Measurements from ENCODE around the gene TCIRG1. TPM values are rescaled to one million over a fixed set of nuclear protein-coding genes. Genes with fewer than 3 reads are reported as not detected.

TCIRG1 gene
- total RNA-seq, 4 donors from 2014 or later, result 13.4 to 24.5 (median 14.1) TPM

DNA sequence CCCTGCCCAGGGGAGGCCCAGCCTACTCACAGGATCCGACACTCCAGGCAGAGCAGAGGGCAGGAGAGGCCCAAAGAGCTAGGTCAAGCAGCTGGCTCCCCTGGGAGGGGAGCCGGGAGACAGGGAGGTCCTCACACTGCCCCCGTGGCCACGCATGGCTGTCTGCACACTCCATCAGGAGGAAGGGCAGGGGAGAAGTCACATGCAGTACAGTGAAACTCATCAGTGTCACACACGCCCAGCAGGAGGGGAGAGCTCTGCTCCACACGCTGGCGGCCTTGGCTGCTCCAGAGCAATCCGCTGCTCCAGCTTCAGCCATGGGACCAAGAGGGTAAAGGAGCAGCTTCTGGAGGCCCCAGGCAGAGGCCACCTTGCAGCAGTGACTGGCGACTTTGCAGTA lies 14.3 kb downstream of the TCIRG1 start:
- TF ChIP-seq, protein P1, sequence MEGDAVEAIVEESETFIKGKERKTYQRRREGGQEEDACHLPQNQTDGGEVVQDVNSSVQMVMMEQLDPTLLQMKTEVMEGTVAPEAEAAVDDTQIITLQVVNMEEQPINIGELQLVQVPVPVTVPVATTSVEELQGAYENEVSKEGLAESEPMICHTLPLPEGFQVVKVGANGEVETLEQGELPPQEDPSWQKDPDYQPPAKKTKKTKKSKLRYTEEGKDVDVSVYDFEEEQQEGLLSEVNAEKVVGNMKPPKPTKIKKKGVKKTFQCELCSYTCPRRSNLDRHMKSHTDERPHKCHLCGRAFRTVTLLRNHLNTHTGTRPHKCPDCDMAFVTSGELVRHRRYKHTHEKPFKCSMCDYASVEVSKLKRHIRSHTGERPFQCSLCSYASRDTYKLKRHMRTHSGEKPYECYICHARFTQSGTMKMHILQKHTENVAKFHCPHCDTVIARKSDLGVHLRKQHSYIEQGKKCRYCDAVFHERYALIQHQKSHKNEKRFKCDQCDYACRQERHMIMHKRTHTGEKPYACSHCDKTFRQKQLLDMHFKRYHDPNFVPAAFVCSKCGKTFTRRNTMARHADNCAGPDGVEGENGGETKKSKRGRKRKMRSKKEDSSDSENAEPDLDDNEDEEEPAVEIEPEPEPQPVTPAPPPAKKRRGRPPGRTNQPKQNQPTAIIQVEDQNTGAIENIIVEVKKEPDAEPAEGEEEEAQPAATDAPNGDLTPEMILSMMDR (IDR thresholded peaks at IDR 0.05 in 4 of 5, conservative IDR thresholded peaks at IDR 0.05 in 1 of 5), result no peak
- no peak for TF ChIP-seq POLR2A (IDR thresholded peaks at IDR 0.05)
- in situ Hi-C loops (cut with MboI; ENCODE audit: low sequenced_read_pairs in 4 of 4) (no loop called here), intact Hi-C loops (cut with DNase I; ENCODE audit: low total_unique reads) (no loop called here)
- H3K4me3 ChIP-seq, result no peak overlapping the region
- DNase-seq, result no peak
- no peaks in the 10 kb centered on the region for H3K9me3 ChIP-seq
- no peaks in the 10 kb centered on the region for H3K36me3 ChIP-seq
- no peak overlapping the region for H3K27ac ChIP-seq
- no peak for ATAC-seq
- H3K4me1 ChIP-seq, result no peaks in the 10 kb centered on the region
- H3K27me3 ChIP-seq, result no peaks in the 10 kb centered on the region

DNA sequence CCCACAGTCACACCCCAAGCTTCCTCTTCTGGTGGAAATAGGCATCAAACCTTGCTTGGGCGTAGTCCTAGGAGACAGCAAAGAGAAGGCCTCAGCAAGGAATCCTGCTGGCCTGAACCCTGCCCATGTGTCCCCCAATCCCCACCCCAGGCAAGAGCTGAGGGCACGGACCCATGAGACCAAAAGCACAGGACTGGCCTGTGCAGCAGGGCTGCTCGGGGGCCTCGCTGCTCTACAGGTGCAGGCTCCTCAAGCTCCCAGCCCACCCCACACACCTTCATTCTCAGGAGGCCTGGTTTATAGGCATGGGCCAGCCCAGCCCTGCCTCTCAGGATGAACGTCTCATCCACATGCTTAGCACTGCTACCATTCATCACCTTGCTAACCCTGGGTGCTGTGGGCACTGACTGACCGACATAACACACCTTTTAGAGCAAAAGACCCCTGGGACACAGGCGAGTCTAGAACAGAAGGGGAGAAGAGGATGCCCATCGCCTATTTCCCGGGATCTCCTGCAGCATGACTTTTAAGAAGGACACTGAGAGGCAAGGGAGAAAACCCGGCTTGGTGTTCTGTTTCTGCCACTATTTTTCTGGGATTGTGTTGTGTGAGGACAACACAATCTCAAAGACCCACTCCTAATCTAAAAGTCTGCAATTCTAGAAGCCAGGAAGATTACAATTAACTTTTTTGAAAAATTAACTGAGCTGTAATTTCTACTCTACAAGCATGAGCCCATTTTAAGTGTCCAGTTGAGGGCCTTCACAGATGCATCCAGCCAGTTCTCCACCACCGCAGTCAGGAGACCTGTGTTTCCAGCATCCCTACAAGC lies 15.4 kb downstream of the TCIRG1 start:
- ATAC-seq, result no peak
- Histone ChIP-seq H3K4me1 (no peaks in the 10 kb centered on the region), H3K27me3 (no peaks in the 10 kb centered on the region), H3K27ac (no peak overlapping the region), H3K36me3 (no peaks in the 10 kb centered on the region), H3K9me3 (no peaks in the 10 kb centered on the region), H3K4me3 (no peak overlapping the region)
- DNase-seq, result no peak
- in situ Hi-C loops (cut with MboI; ENCODE audit: low sequenced_read_pairs in 4 of 4) (no loop called here), intact Hi-C loops (cut with DNase I; ENCODE audit: low total_unique reads) (no loop called here)
- TF ChIP-seq, protein P1 (IDR thresholded peaks at IDR 0.05 in 4 of 5, conservative IDR thresholded peaks at IDR 0.05 in 1 of 5), result no peak
- TF ChIP-seq POLR2A (IDR thresholded peaks at IDR 0.05), result no peak

DNA sequence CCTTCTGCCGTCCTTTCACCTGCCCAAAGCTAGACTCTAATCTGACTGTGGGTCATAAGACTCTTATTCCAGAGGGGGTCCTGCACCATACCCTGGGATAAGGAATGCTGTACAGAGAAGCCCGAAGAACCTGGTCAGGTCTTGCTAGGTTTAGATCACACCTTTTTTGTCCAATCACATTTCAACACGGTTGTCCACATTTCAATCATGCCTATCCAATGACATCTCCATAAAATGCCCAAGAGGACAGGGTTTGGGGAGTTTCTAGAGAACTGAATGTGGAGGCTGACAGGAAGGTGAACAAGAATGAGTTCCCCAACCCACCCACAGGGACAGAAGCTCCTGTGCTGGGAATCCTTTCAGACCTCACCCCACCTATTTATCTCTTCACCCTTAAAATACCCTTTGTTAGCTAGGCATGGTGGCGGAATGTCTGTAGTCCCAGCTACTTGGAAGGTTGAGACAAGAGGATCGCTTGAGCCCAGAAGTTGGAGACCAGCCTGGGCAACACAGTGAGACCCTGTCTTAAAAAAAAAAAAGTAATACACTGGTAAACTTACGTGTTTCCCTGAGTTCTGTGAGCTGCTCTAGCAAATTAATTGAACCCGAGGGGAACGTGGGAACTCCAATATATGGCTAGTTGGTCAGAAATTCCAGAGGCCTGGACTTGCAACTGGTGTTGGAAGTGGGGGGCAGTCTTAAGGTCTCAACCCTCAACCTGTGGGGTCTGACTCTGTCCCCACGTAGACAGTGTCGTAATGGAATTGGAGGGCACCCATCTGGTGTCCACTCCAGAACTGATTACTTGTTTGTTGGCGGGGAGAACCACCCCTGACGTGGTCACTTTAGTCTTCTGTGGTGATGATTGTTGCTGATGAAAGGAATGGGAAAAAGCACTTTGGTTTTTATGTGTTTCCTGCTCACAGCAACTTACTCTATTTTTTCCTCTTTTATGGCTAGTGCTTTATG lies 17.8 kb downstream of the TCIRG1 start:
- peaks cover 0 to 14% of the 10 kb centered on the region in 2 donors for H3K36me3 ChIP-seq
- ATAC-seq (no peak), DNase-seq (no peak)
- H3K27ac ChIP-seq, result no peak overlapping the region
- no peaks in the 10 kb centered on the region for H3K4me1 ChIP-seq
- H3K9me3 ChIP-seq, result no peaks in the 10 kb centered on the region
- TF ChIP-seq POLR2A (IDR thresholded peaks at IDR 0.05), result no peak
- TF ChIP-seq, protein P1 (IDR thresholded peaks at IDR 0.05 in 4 of 5, conservative IDR thresholded peaks at IDR 0.05 in 1 of 5), result no peak
- in situ Hi-C loops (cut with MboI; ENCODE audit: low sequenced_read_pairs in 4 of 4) (no loop called here), intact Hi-C loops (cut with DNase I; ENCODE audit: low total_unique reads) (no loop called here)
- H3K27me3 ChIP-seq, result no peaks in the 10 kb centered on the region
- H3K4me3 ChIP-seq, result no peak overlapping the region

DNA sequence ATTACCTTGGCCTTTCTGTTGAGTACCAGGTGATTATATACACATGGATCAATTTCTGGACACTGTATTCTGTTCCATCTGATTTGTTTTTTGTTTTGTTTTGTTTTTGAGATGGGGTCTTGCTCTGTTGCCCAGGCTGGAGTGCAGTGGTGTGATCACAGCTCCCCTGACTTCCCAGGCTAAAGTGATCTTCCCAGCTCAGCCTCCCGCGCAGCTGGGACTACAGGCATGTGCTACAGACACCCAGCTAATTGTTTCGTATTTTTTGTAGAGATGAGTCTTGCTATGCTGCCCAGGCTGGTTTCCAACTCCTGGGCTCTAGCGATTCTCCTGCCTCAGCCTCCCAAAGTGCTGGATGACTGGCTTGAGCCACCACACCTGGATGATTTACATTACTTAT lies 19.0 kb downstream of the TCIRG1 start:
- TF ChIP-seq, protein P1 (IDR thresholded peaks at IDR 0.05 in 4 of 5, conservative IDR thresholded peaks at IDR 0.05 in 1 of 5), result no peak
- no peak for TF ChIP-seq POLR2A (IDR thresholded peaks at IDR 0.05)
- peaks cover 0 to 25% of the 10 kb centered on the region in 2 donors for H3K36me3 ChIP-seq
- no peaks in the 10 kb centered on the region for H3K4me1 ChIP-seq
- H3K27me3 ChIP-seq, result no peaks in the 10 kb centered on the region
- DNase-seq (no peak), ATAC-seq (no peak)
- H3K9me3 ChIP-seq, result no peaks in the 10 kb centered on the region
- in situ Hi-C loops (cut with MboI; ENCODE audit: low sequenced_read_pairs in 4 of 4), result no loop called here
- intact Hi-C loops (cut with DNase I; ENCODE audit: low total_unique reads), result no loop called here
- H3K4me3 ChIP-seq, result no peak overlapping the region
- no peak overlapping the region for H3K27ac ChIP-seq
